AG04450 (cell line): ENCODE data around the gene WWOX. TPM values are rescaled to one million over a fixed set of nuclear protein-coding genes. Genes with fewer than 3 reads are reported as not detected.

ENCODE experiments used
- CTCF ChIA-PET: fragments of 300-600, 350-600 bp; formaldehyde crosslinking; extraction: SDS; loops from one replicate; lab custom pipeline; 2022; ENCODE audit warnings: antibody characterized with exemption, inconsistent platforms; lab: Charles Lee
- POLR2A ChIA-PET: fragments of 350-600 bp; formaldehyde crosslinking; extraction: SDS; loops from one replicate; lab custom pipeline; 2021; ENCODE audit warnings: antibody characterized with exemption, inconsistent platforms; lab: Yijun Ruan, JAX
- DNase-seq: peaks from one replicate; pipeline ENCODE4 v3.0.0-alpha.2; 2011; ENCODE audit warnings: low read depth, low spot score
- H3K27ac ChIP-seq: one replicate; pipeline ENCODE4 v1.5.1; 2012; ENCODE audit warnings: low read depth, low read length, control low read depth
- H3K27me3 ChIP-seq: one replicate; pipeline ENCODE4 v1.6.0; 2012; ENCODE audit warnings: low read length; ENCODE audit not compliant: control insufficient read depth, insufficient read depth
- H3K4me3 ChIP-seq: 2 replicates; pipeline ENCODE4 v1.5.1; 2011; ENCODE audit warnings: mild to moderate bottlenecking, low read depth, low read length, control low read depth
- H3K9me3 ChIP-seq: 2 replicates; pipeline ENCODE4 v1.5.1; 2012; ENCODE audit warnings: low read length; ENCODE audit not compliant: control insufficient read depth, insufficient read depth
- CTCF ChIP-seq: IDR thresholded peaks from 2 replicates; pipeline ENCODE4 v1.5.1; 2011; ENCODE audit warnings: low read depth, low read length, control low read depth, inconsistent platforms
- polyA plus RNA-seq: library from polyadenylated mRNA; depleted of rRNA; stranded (reverse); fragments of >200 nt; gene quantifications from 2 replicates; pipeline ENCODE4 v1.2.3, GENCODE V29; 2011

The WWOX gene
- polyA plus RNA-seq, 1 experiment = 2.1 TPM

- Histone ChIP-seq H3K4me3 (no peak overlapping the region), H3K27me3 (no peaks in the 10 kb centered on the region), H3K9me3 (peaks cover 26% of the 10 kb centered on the region), H3K27ac (no peak overlapping the region)
- DNase-seq = no peak
- TF ChIP-seq CTCF = no peak
- ChIA-PET CTCF (no interaction called here), POLR2A (no interaction called here)
Observed at GRCh38 chr16:79177018-79177417, 1077.6 kb downstream of the WWOX start.

GRCh38 chr16:79181419-79181818, 1082.0 kb downstream of the WWOX start:
- peaks cover 21% of the 10 kb centered on the region for H3K9me3 ChIP-seq
- H3K27me3 ChIP-seq = no peaks in the 10 kb centered on the region
- no peak overlapping the region for H3K27ac ChIP-seq
- no peak overlapping the region for H3K4me3 ChIP-seq
- no peak for TF ChIP-seq CTCF
- ChIA-PET POLR2A (no interaction called here), CTCF (no interaction called here)
- no peak for DNase-seq

GRCh38 chr16:79182616-79183015, 1083.2 kb downstream of the WWOX start:
- H3K27me3 ChIP-seq = no peaks in the 10 kb centered on the region
- TF ChIP-seq CTCF = no peak
- no peak overlapping the region for H3K27ac ChIP-seq
- H3K4me3 ChIP-seq = no peak overlapping the region
- CTCF ChIA-PET = no interaction called here
- POLR2A ChIA-PET = no interaction called here
- DNase-seq = no peak
- peaks cover 25% of the 10 kb centered on the region for H3K9me3 ChIP-seq

DNA sequence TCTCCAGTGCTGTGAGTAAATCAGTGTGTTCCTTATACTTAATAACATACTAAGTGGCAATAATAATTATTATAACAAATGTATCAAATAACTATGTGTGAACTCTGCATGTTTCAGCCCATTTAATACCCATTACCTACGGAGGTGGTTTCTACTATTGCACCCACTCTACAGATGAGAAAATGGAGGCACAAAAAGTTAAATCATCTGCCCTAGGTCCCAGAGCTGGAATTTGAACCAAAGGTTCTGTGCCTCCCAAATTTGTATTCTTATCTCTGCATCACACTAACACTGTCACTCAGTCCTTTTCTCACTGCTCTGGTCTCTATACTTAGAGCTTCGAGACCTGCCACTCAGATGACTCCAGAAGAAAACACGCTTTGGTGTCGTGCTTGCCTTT, 1084.1 kb downstream of the WWOX start:
- POLR2A ChIA-PET = no interaction called here
- no peak overlapping the region for H3K27ac ChIP-seq
- H3K9me3 ChIP-seq = peaks cover 32% of the 10 kb centered on the region
- CTCF ChIA-PET = no interaction called here
- DNase-seq = no peak
- H3K27me3 ChIP-seq = no peaks in the 10 kb centered on the region
- no peak overlapping the region for H3K4me3 ChIP-seq
- TF ChIP-seq CTCF = no peak

DNA sequence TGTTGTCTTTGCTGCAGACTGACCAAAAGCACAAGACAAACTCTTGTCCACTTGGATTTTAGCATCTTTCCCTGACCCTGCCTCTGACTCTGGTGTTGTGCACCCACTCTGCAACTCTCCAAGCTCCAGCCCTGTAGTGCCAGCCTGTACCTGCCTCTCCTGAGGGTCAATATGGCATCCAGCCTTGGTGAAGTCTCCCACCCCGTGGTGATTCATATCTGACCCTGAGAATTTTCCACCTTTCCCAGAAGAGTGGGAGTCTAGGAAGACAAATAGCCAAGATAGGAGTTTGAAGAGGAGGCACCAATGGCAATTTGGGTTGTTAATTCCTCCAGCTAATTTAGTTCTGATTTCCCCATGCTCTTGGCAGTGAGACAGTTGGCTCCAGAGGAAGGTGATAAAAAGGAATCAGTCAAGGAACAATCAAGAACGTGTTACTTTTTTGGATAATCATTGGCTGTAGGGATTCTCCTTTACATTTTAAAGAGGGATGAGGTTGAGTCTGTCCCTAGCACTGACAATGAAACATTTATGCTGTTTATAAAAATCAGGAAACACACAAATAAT, 1085.1 kb downstream of the WWOX start:
- H3K27ac ChIP-seq = no peak overlapping the region
- no peak overlapping the region for H3K4me3 ChIP-seq
- H3K27me3 ChIP-seq = no peaks in the 10 kb centered on the region
- ChIA-PET CTCF (no interaction called here), POLR2A (no interaction called here)
- peaks cover 37% of the 10 kb centered on the region for H3K9me3 ChIP-seq
- TF ChIP-seq CTCF = no peak
- DNase-seq = no peak
